Measurements from ENCODE around the gene RPLP2. TPM values are rescaled to one million over a fixed set of nuclear protein-coding genes. Genes with fewer than 3 reads are reported as not detected.

Gene RPLP2
- total RNA-seq, 1 experiment from 2014 or later, result 2,582 TPM

DNA sequence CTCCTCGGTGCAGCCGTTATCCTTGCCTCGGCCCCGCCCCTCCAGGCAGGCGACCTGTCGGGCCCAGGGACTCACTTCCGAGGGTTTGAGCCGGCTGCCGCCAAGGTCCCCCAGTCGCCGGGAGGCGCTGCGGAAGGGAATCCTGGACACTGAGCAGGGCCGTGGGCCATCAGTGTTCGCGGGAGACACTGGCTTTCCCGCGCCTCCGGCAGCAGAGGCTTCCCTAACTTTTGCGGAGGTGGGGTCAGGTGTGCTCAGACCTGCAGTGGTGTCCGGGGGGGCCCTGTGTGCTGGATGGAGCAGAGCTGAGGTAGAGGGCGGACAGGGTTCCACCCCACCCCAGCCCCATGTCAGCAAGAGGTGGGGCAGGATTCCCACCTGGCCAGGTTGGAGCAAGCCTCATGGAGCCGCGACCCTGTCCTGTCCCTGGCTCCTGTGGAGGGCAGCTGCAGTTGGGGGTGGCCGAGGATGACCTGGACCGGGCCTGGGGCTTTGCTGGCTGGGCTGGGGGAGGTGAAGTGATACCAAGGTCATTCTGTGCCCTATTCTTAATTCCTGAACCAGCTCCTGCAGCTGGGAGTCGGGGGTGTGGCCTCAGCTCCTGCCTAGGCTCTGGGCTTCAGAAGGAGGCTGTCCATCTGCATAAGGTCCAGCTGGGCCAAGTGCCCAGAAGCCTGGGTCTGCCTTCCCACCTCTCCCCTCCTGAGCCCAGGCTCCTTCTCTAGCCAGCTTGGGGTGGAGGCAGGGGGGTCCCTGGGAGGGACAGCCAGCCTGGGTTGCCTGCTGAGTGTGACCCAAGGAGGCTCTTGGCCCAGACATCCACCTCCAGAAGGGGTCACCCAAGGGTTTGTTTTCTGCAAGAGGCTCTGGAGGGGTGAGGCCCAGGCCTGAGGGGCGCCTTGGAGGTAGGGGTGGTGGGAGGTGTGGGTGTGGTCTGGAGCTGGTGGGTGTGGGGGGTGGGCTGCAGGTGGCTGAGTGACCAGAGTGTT lies 41.3 kb downstream of the RPLP2 start (continued):
- TF ChIP-seq JAZF1 (CRISPR knock-in tag; IDR thresholded peaks at IDR 0.05), result no peak
- TF ChIP-seq, protein P1, sequence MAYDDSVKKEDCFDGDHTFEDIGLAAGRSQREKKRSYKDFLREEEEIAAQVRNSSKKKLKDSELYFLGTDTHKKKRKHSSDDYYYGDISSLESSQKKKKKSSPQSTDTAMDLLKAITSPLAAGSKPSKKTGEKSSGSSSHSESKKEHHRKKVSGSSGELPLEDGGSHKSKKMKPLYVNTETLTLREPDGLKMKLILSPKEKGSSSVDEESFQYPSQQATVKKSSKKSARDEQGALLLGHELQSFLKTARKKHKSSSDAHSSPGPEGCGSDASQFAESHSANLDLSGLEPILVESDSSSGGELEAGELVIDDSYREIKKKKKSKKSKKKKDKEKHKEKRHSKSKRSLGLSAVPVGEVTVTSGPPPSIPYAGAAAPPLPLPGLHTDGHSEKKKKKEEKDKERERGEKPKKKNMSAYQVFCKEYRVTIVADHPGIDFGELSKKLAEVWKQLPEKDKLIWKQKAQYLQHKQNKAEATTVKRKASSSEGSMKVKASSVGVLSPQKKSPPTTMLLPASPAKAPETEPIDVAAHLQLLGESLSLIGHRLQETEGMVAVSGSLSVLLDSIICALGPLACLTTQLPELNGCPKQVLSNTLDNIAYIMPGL (CRISPR knock-in tag; IDR thresholded peaks at IDR 0.05), result 0 out of 2 replicates have a peak, but pooled peaks have one; percentile 55
- TF ChIP-seq, protein P2, sequence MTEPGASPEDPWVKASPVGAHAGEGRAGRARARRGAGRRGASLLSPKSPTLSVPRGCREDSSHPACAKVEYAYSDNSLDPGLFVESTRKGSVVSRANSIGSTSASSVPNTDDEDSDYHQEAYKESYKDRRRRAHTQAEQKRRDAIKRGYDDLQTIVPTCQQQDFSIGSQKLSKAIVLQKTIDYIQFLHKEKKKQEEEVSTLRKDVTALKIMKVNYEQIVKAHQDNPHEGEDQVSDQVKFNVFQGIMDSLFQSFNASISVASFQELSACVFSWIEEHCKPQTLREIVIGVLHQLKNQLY (CRISPR knock-in tag; IDR thresholded peaks at IDR 0.05), result no peak
- 0 out of 2 replicates have a peak, but pooled peaks have one; percentile 10 for TF ChIP-seq FOXK1 (CRISPR knock-in tag; IDR thresholded peaks at IDR 0.05)
- TF ChIP-seq OVOL2 (CRISPR knock-in tag; IDR thresholded peaks at IDR 0.05; ENCODE audit: borderline replicate concordance), result no peak
- no peak for TF ChIP-seq SMAD4 (CRISPR knock-in tag; IDR thresholded peaks at IDR 0.05)
- no peak for TF ChIP-seq ZNF416 (CRISPR knock-in tag; IDR thresholded peaks at IDR 0.05)

DNA sequence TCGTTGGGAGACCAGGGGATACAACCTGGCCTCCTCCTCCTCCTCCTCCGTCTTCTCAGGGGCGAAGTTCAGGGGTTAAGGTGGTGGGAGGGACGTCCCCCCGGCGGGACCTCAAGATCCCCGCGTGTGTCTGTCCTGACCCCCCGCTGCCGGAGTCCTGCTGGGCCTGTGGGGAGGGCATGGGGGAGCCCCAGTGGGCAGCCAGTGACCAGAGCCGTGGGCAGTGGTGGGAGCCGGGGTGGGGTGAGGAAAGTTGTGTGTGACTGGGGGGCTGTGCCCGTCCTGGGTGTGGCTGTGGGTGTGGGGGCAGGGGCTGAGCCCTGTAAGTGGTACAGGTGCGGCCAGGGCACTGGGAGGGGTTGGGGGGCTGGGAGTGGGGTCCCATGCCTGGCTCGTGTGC lies 43.0 kb downstream of the RPLP2 start:
- Mint-ChIP-seq H3K27ac (no peak overlapping the region), H3K36me3 (no peaks in the 10 kb centered on the region), H3K27me3 (ENCODE audit: low read depth) (no peaks in the 10 kb centered on the region; the same call in 1 of the 2 replicates), H3K4me3 (no peak overlapping the region), H3K4me1 (peaks cover 26% of the 10 kb centered on the region), H3K9me3 (no peaks in the 10 kb centered on the region)
- TF ChIP-seq, protein P1 (CRISPR knock-in tag; IDR thresholded peaks at IDR 0.05), result no peak
- TF ChIP-seq, protein P3, sequence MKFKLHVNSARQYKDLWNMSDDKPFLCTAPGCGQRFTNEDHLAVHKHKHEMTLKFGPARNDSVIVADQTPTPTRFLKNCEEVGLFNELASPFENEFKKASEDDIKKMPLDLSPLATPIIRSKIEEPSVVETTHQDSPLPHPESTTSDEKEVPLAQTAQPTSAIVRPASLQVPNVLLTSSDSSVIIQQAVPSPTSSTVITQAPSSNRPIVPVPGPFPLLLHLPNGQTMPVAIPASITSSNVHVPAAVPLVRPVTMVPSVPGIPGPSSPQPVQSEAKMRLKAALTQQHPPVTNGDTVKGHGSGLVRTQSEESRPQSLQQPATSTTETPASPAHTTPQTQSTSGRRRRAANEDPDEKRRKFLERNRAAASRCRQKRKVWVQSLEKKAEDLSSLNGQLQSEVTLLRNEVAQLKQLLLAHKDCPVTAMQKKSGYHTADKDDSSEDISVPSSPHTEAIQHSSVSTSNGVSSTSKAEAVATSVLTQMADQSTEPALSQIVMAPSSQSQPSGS (CRISPR knock-in tag; IDR thresholded peaks at IDR 0.05; ENCODE audit: borderline replicate concordance, low read depth), result no peak
- TF ChIP-seq, protein P4, sequence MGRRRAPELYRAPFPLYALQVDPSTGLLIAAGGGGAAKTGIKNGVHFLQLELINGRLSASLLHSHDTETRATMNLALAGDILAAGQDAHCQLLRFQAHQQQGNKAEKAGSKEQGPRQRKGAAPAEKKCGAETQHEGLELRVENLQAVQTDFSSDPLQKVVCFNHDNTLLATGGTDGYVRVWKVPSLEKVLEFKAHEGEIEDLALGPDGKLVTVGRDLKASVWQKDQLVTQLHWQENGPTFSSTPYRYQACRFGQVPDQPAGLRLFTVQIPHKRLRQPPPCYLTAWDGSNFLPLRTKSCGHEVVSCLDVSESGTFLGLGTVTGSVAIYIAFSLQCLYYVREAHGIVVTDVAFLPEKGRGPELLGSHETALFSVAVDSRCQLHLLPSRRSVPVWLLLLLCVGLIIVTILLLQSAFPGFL (CRISPR knock-in tag; IDR thresholded peaks at IDR 0.05; ENCODE audit: borderline replicate concordance), result no peak
- TF ChIP-seq, protein P5, sequence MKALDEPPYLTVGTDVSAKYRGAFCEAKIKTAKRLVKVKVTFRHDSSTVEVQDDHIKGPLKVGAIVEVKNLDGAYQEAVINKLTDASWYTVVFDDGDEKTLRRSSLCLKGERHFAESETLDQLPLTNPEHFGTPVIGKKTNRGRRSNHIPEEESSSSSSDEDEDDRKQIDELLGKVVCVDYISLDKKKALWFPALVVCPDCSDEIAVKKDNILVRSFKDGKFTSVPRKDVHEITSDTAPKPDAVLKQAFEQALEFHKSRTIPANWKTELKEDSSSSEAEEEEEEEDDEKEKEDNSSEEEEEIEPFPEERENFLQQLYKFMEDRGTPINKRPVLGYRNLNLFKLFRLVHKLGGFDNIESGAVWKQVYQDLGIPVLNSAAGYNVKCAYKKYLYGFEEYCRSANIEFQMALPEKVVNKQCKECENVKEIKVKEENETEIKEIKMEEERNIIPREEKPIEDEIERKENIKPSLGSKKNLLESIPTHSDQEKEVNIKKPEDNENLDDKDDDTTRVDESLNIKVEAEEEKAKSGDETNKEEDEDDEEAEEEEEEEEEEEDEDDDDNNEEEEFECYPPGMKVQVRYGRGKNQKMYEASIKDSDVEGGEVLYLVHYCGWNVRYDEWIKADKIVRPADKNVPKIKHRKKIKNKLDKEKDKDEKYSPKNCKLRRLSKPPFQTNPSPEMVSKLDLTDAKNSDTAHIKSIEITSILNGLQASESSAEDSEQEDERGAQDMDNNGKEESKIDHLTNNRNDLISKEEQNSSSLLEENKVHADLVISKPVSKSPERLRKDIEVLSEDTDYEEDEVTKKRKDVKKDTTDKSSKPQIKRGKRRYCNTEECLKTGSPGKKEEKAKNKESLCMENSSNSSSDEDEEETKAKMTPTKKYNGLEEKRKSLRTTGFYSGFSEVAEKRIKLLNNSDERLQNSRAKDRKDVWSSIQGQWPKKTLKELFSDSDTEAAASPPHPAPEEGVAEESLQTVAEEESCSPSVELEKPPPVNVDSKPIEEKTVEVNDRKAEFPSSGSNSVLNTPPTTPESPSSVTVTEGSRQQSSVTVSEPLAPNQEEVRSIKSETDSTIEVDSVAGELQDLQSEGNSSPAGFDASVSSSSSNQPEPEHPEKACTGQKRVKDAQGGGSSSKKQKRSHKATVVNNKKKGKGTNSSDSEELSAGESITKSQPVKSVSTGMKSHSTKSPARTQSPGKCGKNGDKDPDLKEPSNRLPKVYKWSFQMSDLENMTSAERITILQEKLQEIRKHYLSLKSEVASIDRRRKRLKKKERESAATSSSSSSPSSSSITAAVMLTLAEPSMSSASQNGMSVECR (CRISPR knock-in tag; IDR thresholded peaks at IDR 0.05; ENCODE audit: borderline replicate concordance), result no peak
- TF ChIP-seq, protein P6, sequence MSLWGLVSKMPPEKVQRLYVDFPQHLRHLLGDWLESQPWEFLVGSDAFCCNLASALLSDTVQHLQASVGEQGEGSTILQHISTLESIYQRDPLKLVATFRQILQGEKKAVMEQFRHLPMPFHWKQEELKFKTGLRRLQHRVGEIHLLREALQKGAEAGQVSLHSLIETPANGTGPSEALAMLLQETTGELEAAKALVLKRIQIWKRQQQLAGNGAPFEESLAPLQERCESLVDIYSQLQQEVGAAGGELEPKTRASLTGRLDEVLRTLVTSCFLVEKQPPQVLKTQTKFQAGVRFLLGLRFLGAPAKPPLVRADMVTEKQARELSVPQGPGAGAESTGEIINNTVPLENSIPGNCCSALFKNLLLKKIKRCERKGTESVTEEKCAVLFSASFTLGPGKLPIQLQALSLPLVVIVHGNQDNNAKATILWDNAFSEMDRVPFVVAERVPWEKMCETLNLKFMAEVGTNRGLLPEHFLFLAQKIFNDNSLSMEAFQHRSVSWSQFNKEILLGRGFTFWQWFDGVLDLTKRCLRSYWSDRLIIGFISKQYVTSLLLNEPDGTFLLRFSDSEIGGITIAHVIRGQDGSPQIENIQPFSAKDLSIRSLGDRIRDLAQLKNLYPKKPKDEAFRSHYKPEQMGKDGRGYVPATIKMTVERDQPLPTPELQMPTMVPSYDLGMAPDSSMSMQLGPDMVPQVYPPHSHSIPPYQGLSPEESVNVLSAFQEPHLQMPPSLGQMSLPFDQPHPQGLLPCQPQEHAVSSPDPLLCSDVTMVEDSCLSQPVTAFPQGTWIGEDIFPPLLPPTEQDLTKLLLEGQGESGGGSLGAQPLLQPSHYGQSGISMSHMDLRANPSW (CRISPR knock-in tag; conservative IDR thresholded peaks at IDR 0.05; ENCODE audit: low read depth), result no peak
- CTCF ChIA-PET, result interaction anchor here (2.3 kb wide), 1 partner anchor 10 kb away, joined by 12 read pairs; no protein-coding TSS in a partner anchor
- ATAC-seq (no peak), DNase-seq (ENCODE audit: low spot score) (no peak)
- POLR2A ChIA-PET, result no interaction called here
